ENCODE measurements around the gene FILIP1L. TPM values are rescaled to one million over a fixed set of nuclear protein-coding genes. Genes with fewer than 3 reads are reported as not detected.
A peak's percentile ranks its signal among the peaks of the same experiment; 100 is the strongest.

FILIP1L gene
- total RNA-seq, 4 donors from 2014 or later = 113 to 149 (median 122) TPM

DNA sequence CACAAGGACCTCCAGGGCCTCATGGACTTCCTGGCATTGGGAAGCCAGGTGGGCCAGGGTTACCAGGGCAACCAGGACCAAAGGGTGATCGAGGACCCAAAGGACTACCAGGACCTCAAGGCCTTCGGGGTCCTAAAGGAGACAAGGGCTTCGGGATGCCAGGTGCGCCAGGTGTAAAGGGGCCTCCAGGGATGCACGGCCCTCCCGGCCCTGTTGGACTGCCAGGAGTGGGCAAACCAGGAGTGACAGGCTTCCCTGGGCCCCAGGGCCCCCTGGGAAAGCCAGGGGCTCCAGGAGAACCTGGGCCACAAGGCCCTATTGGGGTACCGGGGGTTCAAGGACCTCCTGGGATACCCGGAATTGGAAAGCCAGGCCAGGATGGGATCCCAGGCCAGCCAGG, 319.8 kb downstream of the FILIP1L start:
- Histone ChIP-seq H3K4me3 (no peak overlapping the region), H3K4me1 (peaks cover 0 to 2% (median 0%) of the 10 kb centered on the region in 3 donors), H3K27ac (no peak overlapping the region), H3K9me3 (no peaks in the 10 kb centered on the region), H3K27me3 (no peaks in the 10 kb centered on the region), H3K36me3 (peaks cover 0 to 13% of the 10 kb centered on the region in 2 donors)
- TF ChIP-seq POLR2AphosphoS5 (IDR thresholded peaks at IDR 0.05) = no peak
- TF ChIP-seq, protein P1, sequence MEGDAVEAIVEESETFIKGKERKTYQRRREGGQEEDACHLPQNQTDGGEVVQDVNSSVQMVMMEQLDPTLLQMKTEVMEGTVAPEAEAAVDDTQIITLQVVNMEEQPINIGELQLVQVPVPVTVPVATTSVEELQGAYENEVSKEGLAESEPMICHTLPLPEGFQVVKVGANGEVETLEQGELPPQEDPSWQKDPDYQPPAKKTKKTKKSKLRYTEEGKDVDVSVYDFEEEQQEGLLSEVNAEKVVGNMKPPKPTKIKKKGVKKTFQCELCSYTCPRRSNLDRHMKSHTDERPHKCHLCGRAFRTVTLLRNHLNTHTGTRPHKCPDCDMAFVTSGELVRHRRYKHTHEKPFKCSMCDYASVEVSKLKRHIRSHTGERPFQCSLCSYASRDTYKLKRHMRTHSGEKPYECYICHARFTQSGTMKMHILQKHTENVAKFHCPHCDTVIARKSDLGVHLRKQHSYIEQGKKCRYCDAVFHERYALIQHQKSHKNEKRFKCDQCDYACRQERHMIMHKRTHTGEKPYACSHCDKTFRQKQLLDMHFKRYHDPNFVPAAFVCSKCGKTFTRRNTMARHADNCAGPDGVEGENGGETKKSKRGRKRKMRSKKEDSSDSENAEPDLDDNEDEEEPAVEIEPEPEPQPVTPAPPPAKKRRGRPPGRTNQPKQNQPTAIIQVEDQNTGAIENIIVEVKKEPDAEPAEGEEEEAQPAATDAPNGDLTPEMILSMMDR (IDR thresholded peaks at IDR 0.05) = no peak
- no peak for TF ChIP-seq POLR2A (IDR thresholded peaks at IDR 0.05)
- no peak for TF ChIP-seq EP300 (IDR thresholded peaks at IDR 0.05)
- no peak for ATAC-seq
- 92% methylated on average over 2 of the region's 8 CpGs; no CpG with 5 or more reads in 1 of the 2 donors for WGBS, 2 donors (ENCODE audit: low coverage in 1 of 2)

DNA sequence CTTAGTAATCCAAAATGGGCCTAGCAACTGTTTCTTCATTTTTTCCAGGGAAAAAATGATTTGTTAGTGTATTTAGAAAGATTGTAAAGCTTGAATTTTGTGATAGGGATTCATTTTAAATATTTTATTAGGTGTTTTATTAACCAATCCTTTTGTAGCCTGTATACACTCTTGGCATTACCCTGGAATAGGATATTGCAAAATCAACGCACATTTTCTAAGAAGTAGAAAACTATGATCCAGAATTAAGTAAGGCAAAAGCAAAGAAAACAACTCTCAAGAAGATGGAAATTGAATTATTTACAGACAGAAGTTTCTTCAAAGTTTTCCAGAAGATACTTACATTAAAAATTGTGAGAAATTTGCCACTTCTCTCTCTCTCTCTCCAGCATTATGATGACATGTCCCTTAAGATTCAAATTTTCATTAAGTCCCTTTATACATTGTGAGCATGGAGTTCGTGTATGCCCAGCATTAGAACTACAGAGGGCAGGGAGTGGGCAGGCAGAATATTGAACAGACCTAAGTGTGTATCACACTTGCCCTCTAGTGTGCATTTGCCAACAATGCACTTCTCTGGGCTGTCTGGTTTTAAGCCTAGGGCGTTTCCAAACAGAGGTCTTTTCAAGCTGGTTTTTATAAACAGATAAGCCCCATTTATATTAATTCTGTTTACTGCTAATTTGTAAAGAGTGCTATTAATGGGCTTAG, 325.1 kb downstream of the FILIP1L start:
- Histone ChIP-seq H3K27me3 (no peaks in the 10 kb centered on the region), H3K27ac (peak overlapping the region in 2 of 4 donors; percentile 2 to 13), H3K9me3 (no peaks in the 10 kb centered on the region), H3K4me1 (peaks cover 0 to 17% (median 0%) of the 10 kb centered on the region in 3 donors), H3K36me3 (peaks cover 0 to 1% of the 10 kb centered on the region in 2 donors), H3K4me3 (no peak overlapping the region)
- WGBS, 2 donors (ENCODE audit: low coverage in 1 of 2) = 17 to 29% methylated on average over 3 of the region's 3 CpGs
- TF ChIP-seq EP300 (IDR thresholded peaks at IDR 0.05) (no peak), POLR2A (IDR thresholded peaks at IDR 0.05) (no peak), POLR2AphosphoS5 (IDR thresholded peaks at IDR 0.05) (no peak)
- TF ChIP-seq, protein P1 (IDR thresholded peaks at IDR 0.05) = peak; percentile 36 to 72 (median 59)
- peak; percentile 78 for ATAC-seq

Small RNA genes lying within 50 kb of the gene (small RNA-seq; reads per million reads assigned to genes)
- gene MIR3921 = 0 to 1.6 (median 0) reads per million in 4 donors

Other genes starting within 250 kb of the FILIP1L start
- 10 to 100 TPM; 23.9 to 37.2 (median 34.0) TPM for gene TBC1D23, start 146.5 kb upstream of the FILIP1L start, total RNA-seq
- gene NIT2, start 220.3 kb upstream of the FILIP1L start, total RNA-seq = 10 to 100 TPM; 13.0 to 39.7 (median 21.1) TPM